HG03103 (cell line): ENCODE data around the gene ENTPD7.
A peak's percentile ranks its signal among the peaks of the same experiment; 100 is the strongest.
"Not testable (repeated sequence)": the region's sequence is repeated elsewhere in the genome, so short reads cannot be mapped to it uniquely, and the experiment has no call there.

Experiments
- ATAC-seq: cut with Tn5 transposase; IDR thresholded peaks from one replicate; pipeline ENCODE4 v1.9.1; 2021; ENCODE audit warnings: low read depth; ENCODE audit not compliant: unreplicated experiment

ENTPD7 gene

GRCh38 chr10:99682032-99682431 lies 22.7 kb downstream of the ENTPD7 start:
- no peak for ATAC-seq

GRCh38 chr10:99682752-99683151 lies 23.4 kb downstream of the ENTPD7 start:
- ATAC-seq = no peak

GRCh38 chr10:99685597-99685967 lies 26.3 kb downstream of the ENTPD7 start:
- no peak for ATAC-seq

GRCh38 chr10:99689461-99689860 lies 30.2 kb downstream of the ENTPD7 start:
- ATAC-seq = no peak

GRCh38 chr10:99693933-99694583 lies 34.7 kb downstream of the ENTPD7 start:
- ATAC-seq = no peak

- ATAC-seq = no peak
Measured at GRCh38 chr10:99695761-99696160, 36.5 kb downstream of the ENTPD7 start.

GRCh38 chr10:99698504-99699080 lies 39.3 kb downstream of the ENTPD7 start:
- ATAC-seq = no peak

GRCh38 chr10:99700649-99701048 lies 41.3 kb downstream of the ENTPD7 start:
- ATAC-seq = no peak

- ATAC-seq = no peak
Measured at GRCh38 chr10:99708428-99709012, 49.2 kb downstream of the ENTPD7 start.

GRCh38 chr10:99709480-99710229 lies 50.3 kb downstream of the ENTPD7 start:
- ATAC-seq = peak; percentile 54

- ATAC-seq = no peak
Measured at GRCh38 chr10:99711129-99711719, 51.9 kb downstream of the ENTPD7 start.

- no peak for ATAC-seq
Measured at GRCh38 chr10:99714446-99714845, 55.1 kb downstream of the ENTPD7 start.

- no peak for ATAC-seq
Measured at GRCh38 chr10:99720387-99720786, 61.1 kb downstream of the ENTPD7 start.

GRCh38 chr10:99730026-99730425 lies 70.7 kb downstream of the ENTPD7 start:
- ATAC-seq = no peak

GRCh38 chr10:99731306-99732032 lies 72.2 kb downstream of the ENTPD7 start:
- no peak for ATAC-seq

GRCh38 chr10:99732033-99732842 lies 72.9 kb downstream of the ENTPD7 start, which contains the start of the genes COX15 and CUTC:
Gene COX15, minus strand, starts transcription at chr10:99732127. Its CDS starts 78 bp downstream, at chr10:99732049.
Gene CUTC, plus strand, starts transcription at chr10:99732234. Its CDS starts 115 bp downstream, at chr10:99732349.
- peak; percentile 84 for ATAC-seq

GRCh38 chr10:99733366-99733765 lies 74.1 kb downstream of the ENTPD7 start:
- ATAC-seq = no peak

GRCh38 chr10:99734111-99734510 lies 74.8 kb downstream of the ENTPD7 start:
- not testable (repeated sequence) for ATAC-seq

GRCh38 chr10:99740260-99740659 lies 81.0 kb downstream of the ENTPD7 start:
- no peak for ATAC-seq
